Ishikawa (cell line): ENCODE data around the gene THRA.

ENCODE experiments used
- CEBPB ChIP-seq: IDR thresholded peaks from 2 replicates; pipeline ENCODE4 v1.6.1; 2012
- CREB1 ChIP-seq: IDR thresholded peaks from 2 replicates; pipeline ENCODE4 v1.6.1; 2012; ENCODE audit warnings: low read depth
- EGR1 ChIP-seq: IDR thresholded peaks from 2 replicates; pipeline ENCODE4 v1.6.1; 2012
- EP300 ChIP-seq: IDR thresholded peaks from 2 replicates; pipeline ENCODE4 v1.6.1; 2012; ENCODE audit warnings: borderline replicate concordance
- FOXM1 ChIP-seq: IDR thresholded peaks from 2 replicates; pipeline ENCODE4 v1.6.1; 2012; ENCODE audit warnings: low read depth, borderline replicate concordance
- MAX ChIP-seq: IDR thresholded peaks from 2 replicates; pipeline ENCODE4 v1.6.1; 2012
- NFIC ChIP-seq: IDR thresholded peaks from 2 replicates; pipeline ENCODE4 v1.6.1; 2012
- RAD21 ChIP-seq: IDR thresholded peaks from 2 replicates; pipeline ENCODE4 v1.6.1; 2012; ENCODE audit warnings: low read depth
- TAF1 ChIP-seq: IDR thresholded peaks from 2 replicates; pipeline ENCODE4 v1.6.1; 2012; ENCODE audit warnings: low read depth, mild to moderate bottlenecking
- TCF12 ChIP-seq: IDR thresholded peaks from 2 replicates; pipeline ENCODE4 v1.6.1; 2012; ENCODE audit warnings: low read depth
- TEAD4 ChIP-seq: IDR thresholded peaks from 2 replicates; pipeline ENCODE4 v1.6.1; 2012
- USF1 ChIP-seq: IDR thresholded peaks from 2 replicates; pipeline ENCODE4 v1.6.1; 2012
- YY1 ChIP-seq: IDR thresholded peaks from 2 replicates; pipeline ENCODE4 v1.6.1; 2012; ENCODE audit warnings: low read depth
- ZBTB7A ChIP-seq: IDR thresholded peaks from 2 replicates; pipeline ENCODE4 v1.6.1; 2012; ENCODE audit warnings: low read depth

Gene THRA

GRCh38 chr17:40130352-40131042, 67.7 kb downstream of the THRA start:
- TF ChIP-seq USF1 (no peak), NFIC (no peak), TEAD4 (no peak), CREB1 (no peak), EGR1 (no peak), TCF12 (no peak), FOXM1 (no peak), CEBPB (no peak), TAF1 (no peak), YY1 (no peak)

- no peak for TF ChIP-seq RAD21
- no peak for TF ChIP-seq YY1
- TF ChIP-seq TEAD4, result no peak
- TF ChIP-seq USF1, result no peak
- no peak for TF ChIP-seq FOXM1
- TF ChIP-seq TAF1, result no peak
- no peak for TF ChIP-seq EP300
- TF ChIP-seq EGR1, result no peak
- no peak for TF ChIP-seq CREB1
- TF ChIP-seq CEBPB, result no peak
- TF ChIP-seq NFIC, result no peak
- no peak for TF ChIP-seq TCF12
- no peak for TF ChIP-seq ZBTB7A
- no peak for TF ChIP-seq MAX
Observed at GRCh38 chr17:40134184-40134583, 71.4 kb downstream of the THRA start.

- TF ChIP-seq MAX, result no peak
- TF ChIP-seq NFIC, result no peak
- TF ChIP-seq CEBPB, result no peak
- TF ChIP-seq FOXM1, result no peak
- TF ChIP-seq RAD21, result no peak
Observed at GRCh38 chr17:40135817-40136216, 73.1 kb downstream of the THRA start.

- TF ChIP-seq EP300 (no peak), USF1 (no peak), TEAD4 (no peak), TAF1 (no peak; the same call in 1 of the 2 replicates), RAD21 (no peak), CREB1 (no peak)
Observed at GRCh38 chr17:40139566-40140058, 76.8 kb downstream of the THRA start.
